ENCODE measurements around the gene ZNF304.

Gene ZNF304

GRCh38 chr19:57350877-57351805 is at the start of gene ZNF304:
TSS of gene ZNF304 (plus strand) at chr19:57351271. CDS start at chr19:57351665, 394 bp downstream.
- peak; percentile 92 for DNase-seq

GRCh38 chr19:57302020-57302465 is 49.0 kb upstream of the ZNF304 start:
- DNase-seq = no peak

- DNase-seq = no peak
Measured at GRCh38 chr19:57302727-57303401, 48.2 kb upstream of the ZNF304 start.

DNA sequence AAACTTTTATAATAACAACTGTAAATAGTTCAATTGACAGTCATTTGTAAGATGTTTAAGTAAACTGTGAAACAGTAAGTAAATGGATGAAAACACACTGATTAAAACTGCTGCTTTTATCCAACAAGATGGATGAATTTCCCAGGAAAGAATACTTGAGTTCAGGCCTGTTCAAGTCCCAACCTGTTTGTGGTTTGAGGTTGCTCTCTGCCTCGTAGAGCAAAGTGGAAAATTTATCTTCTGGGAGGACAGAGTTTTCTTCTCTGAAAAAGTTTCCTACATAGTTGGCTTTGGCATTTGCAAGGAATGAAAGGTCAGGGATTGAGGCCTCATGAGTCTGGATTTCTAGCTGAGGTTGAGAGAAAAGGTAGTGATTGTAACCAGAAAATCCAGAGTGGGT is 46.0 kb upstream of the ZNF304 start:
- no peak for DNase-seq

DNA sequence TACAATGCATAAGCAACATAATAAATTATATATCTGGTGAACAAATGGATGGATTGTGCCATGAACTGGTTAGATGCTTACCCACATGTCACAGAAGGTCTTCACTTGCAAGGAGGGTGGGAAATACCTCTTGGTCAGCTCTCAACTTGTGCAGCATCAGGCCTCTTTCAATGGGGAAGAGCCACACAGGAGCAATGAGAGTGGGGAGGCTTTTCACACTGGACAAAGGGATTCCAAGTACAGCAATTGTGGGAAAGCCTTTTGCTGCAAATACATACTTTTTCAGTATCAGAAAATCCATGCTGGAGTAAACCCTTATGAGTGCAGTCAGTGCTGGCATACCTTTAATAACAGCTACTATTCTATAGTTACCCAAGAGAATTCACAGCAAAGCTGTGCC is 42.6 kb upstream of the ZNF304 start:
- DNase-seq = no peak

DNA sequence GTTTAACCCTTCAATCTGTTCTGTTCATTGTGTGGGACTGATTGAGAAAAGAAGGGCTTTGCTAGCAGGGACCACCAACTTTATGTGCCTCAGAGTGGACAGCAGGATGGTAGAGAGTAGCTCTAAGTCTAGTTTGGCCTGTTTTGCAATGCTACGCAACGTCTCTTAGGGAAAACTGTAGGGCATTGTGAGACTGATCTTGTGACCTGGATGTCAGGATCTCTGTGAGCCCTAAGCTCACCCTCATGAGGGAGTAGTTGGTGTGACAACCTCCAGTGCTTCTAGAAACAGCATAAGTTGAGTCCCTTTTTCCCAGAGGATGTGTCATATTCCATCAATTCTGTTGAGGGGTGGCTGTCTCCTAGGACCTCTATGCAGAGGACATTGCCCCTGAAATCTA is 40.3 kb upstream of the ZNF304 start:
- DNase-seq = no peak

DNA sequence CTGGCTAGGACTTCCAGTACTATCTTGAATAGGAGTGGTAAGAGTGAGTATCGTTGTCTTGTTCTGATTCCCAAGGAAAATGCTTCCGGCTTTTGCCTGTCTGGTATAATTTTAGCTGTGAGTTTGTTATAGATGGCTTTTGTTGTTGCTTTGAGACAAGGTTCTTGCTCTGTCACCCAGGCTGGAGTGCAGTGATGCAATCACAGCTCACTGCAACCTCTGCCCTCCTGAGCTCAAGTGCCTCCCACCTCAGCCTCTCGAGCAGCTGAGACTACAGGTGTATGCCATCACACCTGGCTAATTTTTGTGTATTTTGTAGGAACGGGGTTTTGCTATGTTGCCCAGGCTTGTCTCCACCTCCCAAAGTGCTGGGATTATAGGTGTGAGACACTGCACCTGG is 36.9 kb upstream of the ZNF304 start:
- DNase-seq = no peak

DNA sequence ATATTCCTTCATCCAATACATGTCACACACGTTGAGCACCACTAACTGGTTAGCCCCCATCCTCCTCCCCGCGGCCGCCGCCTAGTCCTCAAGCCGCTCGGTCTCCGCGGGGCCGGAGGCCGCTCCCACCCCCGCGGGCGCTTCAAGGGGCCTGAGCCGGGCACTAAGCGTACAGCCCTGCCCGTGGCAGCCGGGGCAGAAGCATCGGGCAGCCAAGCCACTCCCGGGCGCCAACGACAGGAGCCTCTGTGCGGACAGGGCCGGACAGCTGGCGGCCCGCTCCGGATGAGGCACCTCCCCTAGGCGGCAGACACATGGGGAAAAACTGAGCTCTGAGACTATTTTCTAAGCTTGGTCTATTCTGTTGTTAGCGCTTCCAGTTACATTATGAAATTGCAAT is 33.6 kb upstream of the ZNF304 start:
- no peak for DNase-seq

DNA sequence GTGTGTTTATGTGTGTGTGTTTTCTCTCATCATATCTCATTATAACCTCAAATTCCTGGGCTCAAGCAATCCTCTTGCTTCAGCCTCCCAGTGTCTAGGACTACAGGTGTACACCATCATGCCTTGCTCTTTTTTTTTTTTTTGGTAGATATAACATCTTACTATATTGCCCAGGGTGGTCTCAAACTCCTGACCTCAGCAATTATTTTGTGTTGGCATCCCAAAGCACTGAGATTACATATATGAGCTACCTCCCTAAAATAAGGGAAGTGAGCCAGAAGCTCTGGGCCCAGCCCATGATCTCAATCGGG is 31.2 kb upstream of the ZNF304 start:
- no peak for DNase-seq

DNA sequence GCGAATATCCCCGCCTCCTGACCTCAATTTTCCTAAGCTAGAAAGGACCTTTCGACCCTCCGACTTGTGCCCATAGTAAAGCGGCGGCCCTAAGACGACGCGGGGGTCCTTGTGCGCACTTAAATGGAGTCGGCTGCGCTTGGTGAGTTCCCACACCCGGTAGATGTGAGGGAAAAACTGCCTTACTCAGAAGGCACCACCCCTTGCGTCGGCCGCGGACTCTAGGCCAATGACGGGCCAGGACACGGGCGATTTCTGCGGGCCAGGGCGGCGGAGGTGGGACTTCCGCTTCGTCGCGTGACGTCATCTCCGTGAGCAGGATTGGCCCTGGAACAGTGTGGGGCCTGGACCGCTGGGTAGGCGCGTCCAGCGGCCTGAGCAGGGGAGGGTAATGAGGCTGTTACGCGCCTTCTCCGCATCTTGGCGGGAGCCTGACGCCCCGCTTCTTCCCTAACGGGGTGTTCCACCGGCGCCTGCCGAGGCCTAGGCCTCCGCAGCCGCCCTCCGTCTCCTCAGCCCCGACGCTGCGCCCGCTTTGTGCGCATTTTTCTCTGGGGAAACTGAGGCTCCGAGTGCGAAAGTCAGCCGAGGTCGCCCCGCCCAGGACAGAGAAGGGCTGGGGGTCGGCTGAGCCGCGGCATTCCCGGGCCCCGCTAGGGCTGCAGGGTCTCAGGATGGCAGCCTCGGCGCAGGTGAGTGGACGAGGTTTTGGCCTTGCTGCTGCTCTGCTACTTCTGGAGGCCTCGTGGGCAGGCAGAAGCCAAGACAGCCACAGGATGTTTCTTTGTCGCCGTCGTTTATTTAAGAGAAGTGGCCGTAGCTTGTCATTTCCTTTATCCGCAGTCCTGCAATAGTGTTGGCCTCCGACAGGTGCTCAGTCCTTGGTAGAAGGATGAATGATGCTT is 30.6 kb upstream of the ZNF304 start, which contains the start of gene ZNF543:
Gene ZNF543, plus strand, starts transcription at position 293 of the 905 bp plus-strand sequence. Its CDS starts 382 bp downstream, at position 675.
- peak; percentile 89 for DNase-seq

GRCh38 chr19:57321116-57321515 is 30.0 kb upstream of the ZNF304 start:
- DNase-seq = no peak

DNA sequence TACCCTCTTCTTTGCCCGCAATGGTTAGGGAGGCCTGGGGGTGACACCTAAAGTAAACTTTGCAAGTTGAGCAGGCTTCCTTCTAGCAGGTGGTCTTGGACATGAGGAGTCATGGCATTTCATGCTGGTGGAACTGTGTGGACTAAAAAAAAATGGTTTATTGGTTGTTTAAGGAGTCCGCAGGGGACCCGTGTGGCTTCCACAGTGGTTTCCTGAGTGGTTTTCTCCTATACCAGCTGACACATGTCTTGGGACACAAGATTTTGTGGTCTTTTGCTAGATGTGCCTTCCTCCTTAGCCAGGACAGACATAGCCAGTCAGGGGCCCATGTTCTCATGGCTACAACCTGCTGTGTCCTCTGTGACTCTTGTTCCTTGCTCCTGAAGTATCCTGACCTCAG is 29.3 kb upstream of the ZNF304 start:
- DNase-seq = no peak

- DNase-seq = no peak
Measured at GRCh38 chr19:57324992-57325391, 26.1 kb upstream of the ZNF304 start.

GRCh38 chr19:57327993-57328392 is 23.1 kb upstream of the ZNF304 start:
- DNase-seq = no peak

DNA sequence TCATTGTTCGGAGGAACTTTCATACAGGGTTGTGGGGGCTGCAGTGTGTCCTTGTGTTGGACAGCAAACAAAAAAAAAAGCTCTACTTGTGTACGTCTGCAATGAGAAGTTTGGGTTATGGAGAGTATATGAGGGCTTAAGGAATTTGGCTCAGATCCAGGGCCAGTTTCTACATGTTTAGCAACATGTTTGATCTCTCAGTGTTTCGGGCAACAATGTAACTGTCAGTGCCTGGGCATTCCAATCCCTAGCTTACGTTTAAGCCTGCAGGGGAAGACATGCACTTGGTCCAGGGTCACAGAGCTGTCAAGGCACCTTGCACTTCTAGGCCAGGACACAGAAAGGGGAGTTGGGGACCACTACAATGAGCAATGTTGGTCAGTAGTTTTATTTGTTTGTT is 16.9 kb upstream of the ZNF304 start:
- no peak for DNase-seq

- DNase-seq = no peak
Measured at GRCh38 chr19:57338877-57339276, 12.2 kb upstream of the ZNF304 start.

- no peak for DNase-seq
Measured at GRCh38 chr19:57342582-57342981, 8.5 kb upstream of the ZNF304 start.

- no peak for DNase-seq
Measured at GRCh38 chr19:57348136-57348535, 2.9 kb upstream of the ZNF304 start.

GRCh38 chr19:57351867-57352266 is 796 bp downstream of the ZNF304 start:
- DNase-seq = no peak

- no peak for DNase-seq
Measured at GRCh38 chr19:57355916-57356315, 4.8 kb downstream of the ZNF304 start.

DNA sequence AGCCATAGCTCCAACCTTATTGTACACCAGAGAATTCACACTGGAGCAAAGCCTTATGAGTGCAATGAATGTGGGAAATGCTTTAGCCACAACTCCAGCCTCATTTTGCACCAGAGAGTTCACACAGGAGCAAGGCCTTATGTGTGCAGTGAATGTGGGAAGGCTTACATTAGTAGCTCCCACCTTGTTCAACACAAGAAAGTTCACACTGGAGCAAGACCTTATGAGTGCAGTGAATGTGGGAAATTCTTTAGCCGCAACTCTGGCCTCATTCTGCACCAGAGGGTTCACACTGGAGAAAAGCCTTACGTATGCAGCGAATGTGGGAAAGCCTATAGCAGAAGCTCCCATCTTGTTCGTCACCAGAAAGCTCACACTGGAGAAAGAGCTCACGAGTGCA is 6.3 kb downstream of the ZNF304 start:
- no peak for DNase-seq

GRCh38 chr19:57359300-57359699 is 8.2 kb downstream of the ZNF304 start:
- DNase-seq = no peak

GRCh38 chr19:57362419-57362818 is 11.3 kb downstream of the ZNF304 start:
- DNase-seq = no peak

Measured in DMS79 treated with DMSO at 0.1 percent for 48 hours (cell line).